Fibroblast of skin of back (primary cell): ENCODE data around the gene SMPX.

Source experiments
- DNase-seq: peaks from one replicate; pipeline ENCODE4 v3.0.0-alpha.2; 2013

SMPX gene

GRCh38 chrX:21656587-21657317 is 101.2 kb downstream of the SMPX start:
- no peak for DNase-seq
